ENCODE measurements around the gene LUC7L3. TPM values are rescaled to one million over a fixed set of nuclear protein-coding genes. Genes with fewer than 3 reads are reported as not detected.

The LUC7L3 gene
- total and polyA plus RNA-seq, 2 donors (not counting 3 experiments of a cell fraction or from before 2014, with no cell fraction given): 70.9 to 113 TPM

DNA sequence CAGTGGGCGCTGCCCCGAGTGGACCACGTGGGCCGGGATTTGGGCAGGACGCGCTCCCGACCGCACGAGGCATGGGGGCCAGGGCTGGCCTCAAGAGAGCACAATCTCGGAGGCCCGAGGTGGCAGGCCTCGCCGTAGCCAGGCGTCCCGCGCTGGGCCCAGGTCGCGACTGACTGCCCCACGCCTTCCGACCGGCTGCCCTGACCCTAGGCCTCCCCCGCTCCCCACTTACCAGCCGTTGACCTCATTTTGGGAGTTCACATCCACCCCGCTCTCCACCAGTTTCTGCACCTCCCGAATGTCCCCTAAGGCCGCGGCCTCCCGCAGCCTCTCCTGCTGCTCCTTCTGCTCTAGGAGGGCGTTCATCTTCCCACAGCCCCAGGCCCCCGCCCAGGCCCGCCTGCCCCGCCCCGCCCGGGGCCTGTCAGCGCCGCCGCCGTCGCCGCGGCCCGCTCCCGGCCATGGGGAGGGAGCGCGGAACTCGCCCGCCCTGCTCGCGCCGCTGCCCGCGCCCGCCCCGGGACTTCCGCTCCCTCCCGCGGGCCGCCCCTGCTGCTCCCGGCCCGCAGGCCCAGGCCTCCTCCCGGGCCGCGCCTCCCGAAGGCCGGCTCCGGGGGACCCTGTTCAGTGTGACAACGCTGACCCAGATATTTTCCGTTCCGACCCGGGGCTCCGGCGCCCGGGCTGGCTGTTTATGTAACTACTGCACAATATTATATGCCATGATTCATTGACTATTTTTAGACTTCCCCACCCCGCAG, 11.9 kb upstream of the LUC7L3 start, which contains the start of gene ANKRD40:
Gene ANKRD40 (minus strand): TSS at position 626 of the 761 bp plus-strand sequence. CDS start 260 bp downstream, at position 366.
- Histone ChIP-seq H4K20me1 (replicated peaks; ENCODE audit: control insufficient read depth, extremely low read depth, insufficient read depth, low read length) (no peaks in the 10 kb centered on the region), H3K4me2 (ENCODE audit: insufficient read depth, low read length) (peak within 1 kb of the TSS; percentile 89), H3K27me3 (ENCODE audit: control insufficient read depth in 2 of 2, insufficient read depth in 2 of 2, low read length in 2 of 2) (peaks cover 2 to 4% of the 10 kb centered on the region in 2 experiments), H3K36me3 (ENCODE audit: control insufficient read depth in 2 of 2, extremely low read depth in 1 of 2, insufficient read depth in 2 of 2, low read length in 2 of 2) (peaks cover 0 to 2% of the 10 kb centered on the region in 2 experiments), H3K9me1 (replicated peaks; ENCODE audit: control insufficient read depth, extremely low read depth, insufficient read depth, low read length) (no peaks in the 10 kb centered on the region), H3K9ac (replicated peaks; ENCODE audit: extremely low read depth, insufficient read depth, low read length) (peak within 1 kb of the TSS; percentile 95), H2AFZ (ENCODE audit: low read depth, low read length) (peak within 1 kb of the TSS; percentile 92), H3K4me1 (ENCODE audit: control insufficient read depth, extremely low read depth, insufficient read depth, low read length) (peaks cover 17% of the 10 kb centered on the region), H3K4me3 (replicated peaks in 1 of 3; ENCODE audit: insufficient read depth in 1 of 3, low read depth in 1 of 3, low read length in 3 of 3) (peak within 1 kb of the TSS; percentile 37 to 93 (median 88)), H3K9me3 (replicated peaks; ENCODE audit: control insufficient read depth, insufficient read depth, low read length) (no peaks in the 10 kb centered on the region), H3K27ac (ENCODE audit: insufficient read depth, low read depth, low read length) (peak within 1 kb of the TSS; percentile 88), H3K79me2 (ENCODE audit: control insufficient read depth, insufficient read depth, low read length) (peaks cover 39% of the 10 kb centered on the region)
- FAIRE-seq: peak; percentile 94
- TF ChIP-seq EZH2 (IDR thresholded peaks at IDR 0.05; ENCODE audit: borderline replicate concordance, low read depth, low read length, severe bottlenecking) (no peak), POLR2A (IDR thresholded peaks at IDR 0.05; ENCODE audit: low read depth, low read length) (peak; percentile 78), JUN (IDR thresholded peaks at IDR 0.05; ENCODE audit: borderline replicate concordance, insufficient read depth, insufficient read length, low read depth) (peak; percentile 58), MYC (IDR thresholded peaks at IDR 0.05; ENCODE audit: low read depth, low read length) (peak; percentile 60), GATA2 (IDR thresholded peaks at IDR 0.05; ENCODE audit: insufficient read depth, insufficient read length, low read depth, low read length) (no peak), FOS (IDR thresholded peaks at IDR 0.05; ENCODE audit: borderline replicate concordance, insufficient read depth, low read length) (peak; percentile 64), POLR2AphosphoS5 (IDR thresholded peaks at IDR 0.05; ENCODE audit: insufficient read depth, low read depth, low read length) (peak; percentile 91)
- TF ChIP-seq, protein P1, sequence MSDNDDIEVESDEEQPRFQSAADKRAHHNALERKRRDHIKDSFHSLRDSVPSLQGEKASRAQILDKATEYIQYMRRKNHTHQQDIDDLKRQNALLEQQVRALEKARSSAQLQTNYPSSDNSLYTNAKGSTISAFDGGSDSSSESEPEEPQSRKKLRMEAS (IDR thresholded peaks at IDR 0.05; ENCODE audit: insufficient read depth, insufficient read length): peak; percentile 66
- TF ChIP-seq, protein P2, sequence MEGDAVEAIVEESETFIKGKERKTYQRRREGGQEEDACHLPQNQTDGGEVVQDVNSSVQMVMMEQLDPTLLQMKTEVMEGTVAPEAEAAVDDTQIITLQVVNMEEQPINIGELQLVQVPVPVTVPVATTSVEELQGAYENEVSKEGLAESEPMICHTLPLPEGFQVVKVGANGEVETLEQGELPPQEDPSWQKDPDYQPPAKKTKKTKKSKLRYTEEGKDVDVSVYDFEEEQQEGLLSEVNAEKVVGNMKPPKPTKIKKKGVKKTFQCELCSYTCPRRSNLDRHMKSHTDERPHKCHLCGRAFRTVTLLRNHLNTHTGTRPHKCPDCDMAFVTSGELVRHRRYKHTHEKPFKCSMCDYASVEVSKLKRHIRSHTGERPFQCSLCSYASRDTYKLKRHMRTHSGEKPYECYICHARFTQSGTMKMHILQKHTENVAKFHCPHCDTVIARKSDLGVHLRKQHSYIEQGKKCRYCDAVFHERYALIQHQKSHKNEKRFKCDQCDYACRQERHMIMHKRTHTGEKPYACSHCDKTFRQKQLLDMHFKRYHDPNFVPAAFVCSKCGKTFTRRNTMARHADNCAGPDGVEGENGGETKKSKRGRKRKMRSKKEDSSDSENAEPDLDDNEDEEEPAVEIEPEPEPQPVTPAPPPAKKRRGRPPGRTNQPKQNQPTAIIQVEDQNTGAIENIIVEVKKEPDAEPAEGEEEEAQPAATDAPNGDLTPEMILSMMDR (IDR thresholded peaks at IDR 0.05; ENCODE audit: extremely low read depth in 1 of 2, insufficient read depth in 1 of 2, low read depth in 1 of 2, low read length in 2 of 2): no peak
- POLR2A ChIA-PET: interaction anchor here (0.7 to 1.9 kb wide), 2 partner anchors 12 to 122 kb away, joined by 3 to 7 read pairs; partner anchors contain the start of gene LUC7L3
- CTCF ChIA-PET: interaction anchor here (1.4 to 4.4 kb wide), 3 partner anchors 12 to 157 kb away, joined by 4 to 21 read pairs (median 9); partner anchors contain the start of gene LUC7L3
- intact Hi-C loops (cut with micrococcal nuclease): loop anchor here (1.0 kb wide), 1 partner anchor 12 kb away; the partner anchor contains the start of gene LUC7L3
- no TSS peak for BruUV-seq (replicated peaks)
- dilution Hi-C loops (cut with MboI; ENCODE audit: extremely low pct_ligation_motif_present, low sequenced_read_pairs): no loop called here
- DNase-seq (ENCODE audit: low read depth, low spot score): peak; percentile 93
